ENCODE results near the gene DLK1.

GRCh38 chr14:100698666-100699448, 27.8 kb upstream of the DLK1 start:
- TF ChIP-seq, protein P1, sequence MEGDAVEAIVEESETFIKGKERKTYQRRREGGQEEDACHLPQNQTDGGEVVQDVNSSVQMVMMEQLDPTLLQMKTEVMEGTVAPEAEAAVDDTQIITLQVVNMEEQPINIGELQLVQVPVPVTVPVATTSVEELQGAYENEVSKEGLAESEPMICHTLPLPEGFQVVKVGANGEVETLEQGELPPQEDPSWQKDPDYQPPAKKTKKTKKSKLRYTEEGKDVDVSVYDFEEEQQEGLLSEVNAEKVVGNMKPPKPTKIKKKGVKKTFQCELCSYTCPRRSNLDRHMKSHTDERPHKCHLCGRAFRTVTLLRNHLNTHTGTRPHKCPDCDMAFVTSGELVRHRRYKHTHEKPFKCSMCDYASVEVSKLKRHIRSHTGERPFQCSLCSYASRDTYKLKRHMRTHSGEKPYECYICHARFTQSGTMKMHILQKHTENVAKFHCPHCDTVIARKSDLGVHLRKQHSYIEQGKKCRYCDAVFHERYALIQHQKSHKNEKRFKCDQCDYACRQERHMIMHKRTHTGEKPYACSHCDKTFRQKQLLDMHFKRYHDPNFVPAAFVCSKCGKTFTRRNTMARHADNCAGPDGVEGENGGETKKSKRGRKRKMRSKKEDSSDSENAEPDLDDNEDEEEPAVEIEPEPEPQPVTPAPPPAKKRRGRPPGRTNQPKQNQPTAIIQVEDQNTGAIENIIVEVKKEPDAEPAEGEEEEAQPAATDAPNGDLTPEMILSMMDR (IDR thresholded peaks at IDR 0.05): no peak
- TF ChIP-seq ETV6 (CRISPR knock-in tag; IDR thresholded peaks at IDR 0.05) (no peak), FOXP1 (CRISPR knock-in tag; IDR thresholded peaks at IDR 0.05; ENCODE audit: borderline replicate concordance) (no peak), SP1 (CRISPR knock-in tag; conservative IDR thresholded peaks at IDR 0.05) (no peak), ZNF121 (CRISPR knock-in tag; IDR thresholded peaks at IDR 0.05) (no peak), NFYB (CRISPR knock-in tag; conservative IDR thresholded peaks at IDR 0.05; ENCODE audit: low read depth) (no peak)
